Glomerular visceral epithelial cell (primary cell): Measurements from ENCODE around the gene SKI.

Experiments
- DNase-seq: peaks from one replicate; pipeline ENCODE4 v3.0.0-alpha.2; 2016; ENCODE audit errors: extremely low spot score

SKI gene

DNA sequence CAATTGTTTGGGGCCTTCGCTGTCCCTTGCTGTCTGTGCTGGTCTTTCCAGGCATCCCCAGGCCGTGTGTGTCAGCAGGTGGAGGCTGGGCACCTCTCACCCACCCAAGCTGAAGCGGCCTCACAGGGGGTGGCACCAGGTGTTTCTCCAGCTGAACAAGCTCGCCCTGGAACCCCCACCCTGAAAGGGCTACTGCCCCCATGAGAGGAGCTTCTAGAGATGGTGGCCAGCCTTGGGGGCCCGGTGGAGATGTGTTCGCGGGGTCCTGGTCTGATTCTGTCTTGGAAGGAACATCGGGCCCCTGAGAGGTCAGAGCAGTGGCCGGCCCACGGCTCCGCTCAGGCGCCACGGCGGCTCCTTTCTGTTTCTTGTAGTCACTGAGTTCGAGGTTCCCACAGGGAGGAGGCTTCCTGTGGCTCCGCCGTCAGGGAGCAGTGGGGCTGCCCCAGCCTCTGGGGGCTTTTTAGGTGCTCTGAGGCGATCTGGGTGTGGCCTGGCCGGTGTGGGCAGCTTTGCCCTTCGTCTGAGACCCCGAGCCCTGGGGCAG is 46.9 kb downstream of the SKI start:
- DNase-seq, result no peak

DNA sequence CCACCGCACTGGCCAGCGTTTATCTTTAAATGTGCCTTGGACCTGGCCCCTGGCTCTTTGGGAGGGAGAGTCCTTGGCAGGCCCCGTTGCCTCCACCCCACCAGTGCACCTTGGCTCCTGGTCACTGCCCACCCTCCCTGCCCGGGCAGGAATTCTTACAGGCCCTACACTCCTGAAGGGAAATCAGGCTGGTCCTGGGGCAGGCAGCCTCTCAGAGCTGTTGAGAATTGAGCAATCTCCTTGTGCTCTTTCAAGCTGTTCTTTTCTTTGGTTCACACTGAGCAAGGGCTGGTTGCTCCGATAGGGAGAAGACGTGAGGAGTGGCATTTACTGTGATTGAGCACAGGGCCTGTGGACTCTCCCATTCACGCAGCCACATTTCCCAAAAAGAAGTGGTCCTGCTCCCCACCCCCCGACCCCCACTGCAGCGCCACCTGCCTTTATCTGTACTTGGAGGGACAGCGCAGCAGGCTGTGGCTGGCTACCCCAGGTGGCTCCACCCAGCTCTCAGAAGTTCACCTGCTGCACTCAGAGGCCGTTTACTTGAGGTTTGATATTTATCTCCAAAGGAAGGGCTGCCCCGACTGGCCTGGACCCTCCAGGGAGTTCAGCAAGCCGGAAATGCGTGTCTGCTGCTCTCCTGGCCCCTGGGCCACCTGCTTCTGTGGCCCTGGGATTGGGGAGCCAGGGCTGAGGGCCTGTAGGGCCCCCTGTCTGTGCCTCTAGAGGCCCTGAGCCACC is 47.8 kb downstream of the SKI start:
- no peak for DNase-seq

DNA sequence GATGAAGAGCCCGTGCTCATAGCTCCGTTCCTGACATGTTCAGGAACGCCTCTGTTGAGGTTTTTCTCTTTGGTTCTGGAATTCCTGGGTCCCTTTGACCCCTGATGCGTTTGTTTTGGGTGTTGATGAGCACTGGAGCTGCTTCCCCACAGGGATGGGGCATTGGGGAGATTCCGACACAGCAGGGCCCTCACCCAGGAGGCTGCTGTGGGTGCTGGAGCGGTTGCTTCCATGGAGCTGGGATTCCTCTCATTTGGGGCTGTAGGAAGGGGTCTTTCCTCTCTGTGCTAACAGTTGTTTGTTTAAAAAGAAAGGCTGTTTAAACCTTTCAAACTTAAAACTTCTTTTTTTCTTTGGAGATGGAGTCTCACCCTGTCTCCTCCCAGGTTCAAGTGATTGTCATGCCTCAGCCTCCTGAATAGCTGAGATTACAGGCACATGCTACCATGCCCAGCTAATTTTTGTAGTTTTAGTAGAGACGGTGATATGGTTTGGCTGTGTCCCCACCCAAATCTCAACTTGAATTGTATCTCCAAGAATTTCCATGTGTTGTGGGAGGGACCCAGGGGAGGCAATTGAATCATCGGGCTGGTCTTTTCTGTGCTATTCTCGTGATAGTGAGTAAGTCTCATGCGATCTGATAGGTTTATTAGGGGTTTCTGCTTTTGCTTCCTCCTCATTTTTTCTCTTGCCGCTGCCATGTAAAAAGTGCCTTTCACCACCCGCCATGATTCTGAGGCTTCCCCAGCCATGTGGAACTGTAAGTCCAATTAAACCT is 48.9 kb downstream of the SKI start:
- no peak for DNase-seq

DNA sequence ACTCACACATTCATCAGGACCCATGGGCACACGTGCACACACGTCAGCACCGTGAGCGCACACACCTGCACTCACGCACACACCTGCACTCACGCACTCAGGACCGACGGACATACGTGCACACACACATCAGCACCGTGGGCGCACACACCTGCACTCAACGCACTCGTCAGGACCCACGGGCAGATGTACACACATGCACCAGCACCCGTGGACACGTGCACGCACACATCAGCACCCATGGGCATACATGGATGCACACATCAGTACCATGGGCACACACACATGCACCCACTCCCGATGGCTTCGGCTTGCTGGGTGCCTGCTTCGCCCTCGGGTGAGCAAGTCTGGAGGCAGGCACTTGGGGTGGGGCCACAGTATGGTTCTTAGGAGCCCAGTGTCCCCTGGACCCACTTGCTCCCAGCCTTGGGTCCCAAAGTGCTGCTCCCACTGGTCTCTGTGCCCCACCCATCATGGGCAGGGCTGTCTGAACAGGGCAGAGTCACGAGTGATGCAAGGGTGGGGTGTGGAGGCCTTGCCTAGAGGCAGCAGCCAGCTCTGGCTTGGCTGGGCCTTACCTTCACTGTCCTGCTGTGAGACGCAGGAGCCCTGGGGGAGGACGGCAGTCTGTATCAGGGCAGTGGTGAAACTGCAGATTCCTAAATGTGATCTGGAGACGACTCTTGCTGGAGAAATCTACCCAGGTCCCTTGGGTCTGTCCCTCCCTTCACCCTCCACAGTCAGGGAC is 49.8 kb downstream of the SKI start:
- DNase-seq, result no peak

DNA sequence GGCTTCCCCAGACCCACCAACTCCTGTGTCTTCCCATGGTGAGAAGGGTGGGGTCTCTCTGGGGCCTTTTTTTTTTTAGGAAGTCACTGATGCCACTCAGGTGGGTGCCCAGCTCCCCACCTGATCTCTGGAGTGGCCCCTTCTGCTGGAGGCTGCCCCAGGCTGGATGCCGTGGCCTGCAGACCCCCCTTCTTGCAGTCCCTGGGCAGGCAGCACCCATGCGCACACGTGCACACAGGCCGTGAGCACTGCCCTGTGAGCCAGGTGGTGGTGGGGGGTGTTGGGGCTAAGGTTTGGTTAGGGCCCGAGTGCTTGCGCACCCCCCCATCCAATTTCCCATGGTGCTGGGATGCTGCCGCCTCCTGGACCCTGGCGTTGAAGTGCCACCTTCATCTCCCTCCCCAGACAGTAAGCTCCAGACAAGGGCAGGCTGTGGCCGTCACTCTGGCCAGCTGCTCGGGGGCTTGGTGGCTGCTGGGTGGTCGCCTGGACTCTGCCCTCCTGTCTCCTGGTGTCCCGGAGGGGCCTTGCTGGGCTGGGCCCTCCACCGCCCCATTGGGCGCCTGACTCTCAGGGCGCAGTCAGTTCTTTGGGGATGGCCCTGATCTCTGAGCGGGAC is 50.6 kb downstream of the SKI start:
- no peak for DNase-seq

DNA sequence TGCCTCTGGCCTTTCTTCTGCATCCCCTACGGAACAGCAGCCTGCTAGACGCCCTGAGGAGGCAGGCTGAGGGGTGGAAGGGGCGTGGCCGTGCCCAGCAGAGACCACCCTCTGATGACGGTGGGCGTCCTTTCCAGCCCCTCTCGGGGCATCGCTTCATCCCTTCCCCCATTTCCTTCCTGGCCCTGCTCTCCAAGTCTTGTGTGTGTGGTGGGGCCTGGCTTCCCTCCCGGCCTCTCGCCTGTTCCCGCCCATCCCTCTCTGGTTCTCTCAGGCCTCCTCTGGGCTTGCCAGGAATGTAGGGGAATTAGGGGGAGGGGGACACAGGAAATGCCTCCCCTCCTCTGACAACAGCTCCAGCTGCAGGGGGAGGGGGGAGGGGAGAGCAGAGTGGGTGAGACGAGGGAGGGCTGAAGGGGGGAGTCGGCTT is 51.1 kb downstream of the SKI start:
- peak; percentile 67 for DNase-seq

DNA sequence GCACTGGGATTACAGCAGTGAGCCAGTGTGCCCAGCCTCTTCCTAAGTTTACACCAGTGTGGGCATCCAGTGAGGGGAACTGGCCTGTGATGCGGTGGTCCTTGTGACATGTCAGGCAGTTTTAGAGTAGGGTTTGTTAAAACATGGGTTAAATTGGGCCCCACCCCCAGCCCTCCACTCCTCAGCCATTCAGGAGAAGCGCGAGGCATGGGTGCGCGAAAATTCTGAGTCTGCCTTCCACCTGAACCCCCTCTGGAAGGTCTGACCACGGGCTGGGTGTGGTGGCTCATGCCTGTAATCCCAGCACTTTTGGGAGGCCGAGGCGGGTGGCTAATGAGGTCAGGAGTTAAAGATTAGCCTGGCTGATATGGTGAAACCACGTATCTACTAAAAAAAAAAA is 51.7 kb downstream of the SKI start:
- DNase-seq, result peak; percentile 56

DNA sequence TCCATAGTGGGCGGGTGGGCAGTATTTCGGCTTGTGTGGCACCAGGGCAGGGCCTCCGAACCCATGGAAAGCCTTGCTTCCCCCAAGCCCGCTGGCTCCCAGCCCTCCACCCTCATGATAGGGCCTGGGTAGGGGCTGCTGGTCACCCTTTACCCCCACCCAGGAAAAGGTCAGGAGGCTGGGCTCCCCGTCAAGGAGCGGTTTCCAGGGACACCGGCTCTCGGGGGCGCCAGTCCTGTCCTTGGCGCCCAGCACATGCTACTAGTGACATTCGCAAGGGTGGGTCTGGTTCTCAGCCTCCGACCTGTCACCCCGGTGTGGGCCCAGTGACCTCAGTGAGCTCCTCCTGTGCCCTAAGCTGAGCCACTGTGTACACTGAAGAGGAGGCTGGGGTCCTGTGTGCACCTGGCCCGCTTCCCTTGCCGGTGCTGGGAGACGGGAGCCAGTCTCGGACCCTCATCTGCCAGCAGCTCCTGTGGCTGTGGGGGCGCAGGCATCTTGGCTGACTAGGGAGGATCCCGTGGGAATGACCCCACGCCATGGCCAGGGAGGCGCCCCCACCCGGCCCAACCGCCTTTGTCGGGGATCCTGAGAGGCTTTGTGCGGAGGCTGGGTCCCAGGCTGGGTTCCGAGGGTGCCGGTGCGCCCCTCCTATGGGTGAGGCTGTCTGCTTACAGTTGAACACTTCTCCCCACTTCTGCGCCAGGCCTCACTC is 54.6 kb downstream of the SKI start:
- DNase-seq, result no peak

DNA sequence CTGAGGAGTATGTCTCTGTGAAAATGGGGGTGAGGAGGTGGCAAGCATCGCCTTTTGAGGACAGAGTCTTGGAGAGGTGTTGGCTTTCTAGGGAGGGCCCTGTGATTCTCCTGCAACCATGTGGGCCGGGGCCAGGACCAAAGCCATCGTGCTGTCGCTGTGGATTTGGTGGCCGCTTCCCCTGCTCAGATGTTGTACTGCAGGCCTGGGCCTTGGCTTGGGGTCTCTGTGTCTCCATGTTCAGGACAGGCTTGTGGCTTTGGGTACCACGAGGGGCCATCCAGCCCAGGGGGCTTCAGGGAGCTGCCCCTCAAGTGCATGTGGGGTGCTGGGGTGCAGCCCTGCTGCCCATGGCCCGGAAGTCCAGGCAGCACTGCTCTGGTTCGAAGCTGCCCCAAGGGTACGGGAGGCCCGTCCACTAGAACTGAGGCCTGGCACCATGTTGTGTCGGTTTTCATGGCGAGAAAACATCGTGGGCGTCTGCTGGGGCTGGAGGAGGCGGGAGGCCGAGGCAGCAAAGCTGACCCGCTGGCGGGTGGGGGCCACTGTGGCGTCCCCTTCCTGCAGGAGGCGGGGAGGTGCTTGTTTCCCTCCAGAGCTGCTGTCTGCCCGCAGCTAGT is 55.4 kb downstream of the SKI start:
- DNase-seq, result no peak

DNA sequence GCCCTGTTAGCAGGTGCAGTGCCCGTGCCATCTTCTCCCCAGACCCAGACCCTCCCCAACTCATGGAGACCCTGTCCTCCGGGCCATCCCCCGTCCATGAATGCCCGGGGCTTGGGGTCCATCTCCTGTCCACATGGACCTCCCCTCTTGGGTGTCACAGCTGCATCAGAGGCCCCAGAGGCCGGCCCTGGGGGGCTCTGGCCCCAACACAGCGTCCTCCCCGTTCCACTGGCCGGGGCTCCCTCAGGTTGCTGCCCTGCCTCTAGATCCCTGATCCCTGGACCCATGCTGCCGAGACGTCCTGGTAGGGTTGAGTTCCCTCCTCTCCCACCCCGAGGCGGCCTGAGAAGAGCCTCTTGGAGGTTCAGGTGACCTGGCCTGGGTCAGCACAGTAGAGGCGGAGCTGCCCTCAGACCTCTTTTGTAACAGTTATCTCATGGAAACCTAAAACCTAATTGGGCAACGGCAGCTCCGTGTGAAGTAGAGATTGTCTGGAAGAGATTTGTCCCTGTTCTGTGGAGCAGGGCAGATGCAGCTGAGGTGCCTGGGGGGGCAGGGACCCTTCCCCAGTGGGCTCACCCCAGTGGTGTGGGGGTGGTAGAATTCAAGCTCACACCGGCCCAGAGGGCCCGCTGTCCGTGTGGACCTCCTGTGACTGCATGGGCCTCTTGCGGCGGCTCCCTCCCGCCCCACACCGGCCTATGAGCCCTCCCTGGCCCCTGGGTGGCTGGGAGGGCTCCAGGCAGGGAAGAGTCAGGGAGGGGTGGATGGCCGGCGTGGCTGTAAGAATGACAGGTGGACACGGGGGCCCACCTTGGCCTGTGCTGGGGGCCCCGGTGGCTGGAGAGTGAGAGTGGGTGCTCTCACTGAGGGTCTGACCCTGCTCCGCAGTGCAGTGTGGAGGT is 56.1 kb downstream of the SKI start:
- DNase-seq, result no peak

DNA sequence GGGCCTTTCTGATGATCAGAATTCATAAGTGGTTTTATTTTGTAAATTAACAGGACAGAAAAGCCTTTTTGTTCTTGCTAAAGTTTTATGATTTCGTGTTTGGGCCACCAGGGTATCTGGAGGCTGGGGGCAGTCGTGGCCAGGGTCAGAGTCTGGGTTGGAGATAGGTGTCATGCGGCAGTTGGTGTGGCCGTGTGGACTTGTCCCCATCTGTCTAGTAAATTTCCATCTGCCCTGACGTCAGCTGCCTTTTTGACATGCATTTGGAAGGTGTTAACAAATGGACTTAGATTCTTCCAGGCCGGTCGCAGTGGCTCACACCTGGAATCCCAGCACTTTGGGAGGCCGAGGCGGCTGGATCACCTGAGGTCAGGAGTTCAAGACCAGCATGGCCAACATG is 56.8 kb downstream of the SKI start:
- no peak for DNase-seq

DNA sequence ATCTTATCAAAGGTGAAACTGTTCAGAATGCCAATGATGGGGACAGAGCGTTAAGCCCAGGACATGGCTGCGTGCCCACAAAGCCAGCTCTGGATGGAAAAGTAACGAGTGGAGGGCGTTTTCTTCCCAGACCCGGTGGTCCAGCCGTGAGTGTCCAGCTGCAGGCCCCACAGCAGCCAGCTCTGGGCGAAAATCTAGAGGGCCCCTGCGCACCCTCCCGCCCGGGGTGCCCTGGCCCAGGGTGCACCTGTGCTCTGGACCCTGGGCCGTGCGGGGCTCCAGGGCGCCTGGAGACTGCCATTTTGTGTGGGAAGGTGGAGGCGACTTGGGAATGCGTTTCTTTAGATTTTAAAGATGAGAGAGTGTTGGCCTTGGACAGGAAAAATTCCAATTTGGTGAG is 58.8 kb downstream of the SKI start:
- DNase-seq, result no peak

DNA sequence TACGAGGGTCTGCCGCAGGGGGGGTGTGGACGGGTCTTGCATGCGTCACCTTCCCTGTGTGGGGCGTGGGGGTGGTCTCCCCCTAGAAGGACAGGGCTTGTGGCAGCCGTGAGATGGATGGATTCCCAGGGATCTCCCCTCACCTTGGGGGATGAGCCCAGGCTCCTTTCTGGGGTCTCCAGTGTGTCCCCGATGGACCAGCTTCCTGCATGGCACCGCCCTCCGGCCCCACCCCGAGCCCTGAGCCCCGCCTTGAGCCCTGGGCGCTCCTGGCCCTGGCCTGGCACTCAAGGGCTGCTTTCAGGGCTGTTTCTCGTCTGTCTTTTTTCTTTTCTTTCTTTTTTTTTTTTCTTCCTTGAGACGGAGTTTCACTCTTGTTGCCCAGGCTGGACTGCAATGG is 59.5 kb downstream of the SKI start:
- DNase-seq, result no peak

DNA sequence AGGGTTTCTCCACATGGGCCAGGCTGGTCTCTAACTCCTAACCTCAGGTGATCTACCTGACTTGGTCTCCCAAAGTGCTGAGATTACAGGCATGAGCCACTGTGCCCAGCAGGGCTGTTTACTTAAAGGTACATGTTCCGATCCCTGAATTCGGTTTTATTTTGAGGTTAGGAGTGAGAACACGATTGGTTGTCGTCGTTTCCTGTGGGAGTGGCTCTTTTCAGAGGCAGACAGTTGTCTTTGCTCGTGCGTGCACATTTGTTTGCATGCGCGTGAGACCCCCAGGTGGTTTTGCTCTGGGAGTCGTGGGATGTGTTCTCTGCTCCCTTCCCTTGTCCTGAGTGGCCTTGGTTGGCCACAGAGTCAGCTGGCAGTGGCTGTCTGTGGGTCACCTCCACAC is 60.2 kb downstream of the SKI start:
- no peak for DNase-seq

DNA sequence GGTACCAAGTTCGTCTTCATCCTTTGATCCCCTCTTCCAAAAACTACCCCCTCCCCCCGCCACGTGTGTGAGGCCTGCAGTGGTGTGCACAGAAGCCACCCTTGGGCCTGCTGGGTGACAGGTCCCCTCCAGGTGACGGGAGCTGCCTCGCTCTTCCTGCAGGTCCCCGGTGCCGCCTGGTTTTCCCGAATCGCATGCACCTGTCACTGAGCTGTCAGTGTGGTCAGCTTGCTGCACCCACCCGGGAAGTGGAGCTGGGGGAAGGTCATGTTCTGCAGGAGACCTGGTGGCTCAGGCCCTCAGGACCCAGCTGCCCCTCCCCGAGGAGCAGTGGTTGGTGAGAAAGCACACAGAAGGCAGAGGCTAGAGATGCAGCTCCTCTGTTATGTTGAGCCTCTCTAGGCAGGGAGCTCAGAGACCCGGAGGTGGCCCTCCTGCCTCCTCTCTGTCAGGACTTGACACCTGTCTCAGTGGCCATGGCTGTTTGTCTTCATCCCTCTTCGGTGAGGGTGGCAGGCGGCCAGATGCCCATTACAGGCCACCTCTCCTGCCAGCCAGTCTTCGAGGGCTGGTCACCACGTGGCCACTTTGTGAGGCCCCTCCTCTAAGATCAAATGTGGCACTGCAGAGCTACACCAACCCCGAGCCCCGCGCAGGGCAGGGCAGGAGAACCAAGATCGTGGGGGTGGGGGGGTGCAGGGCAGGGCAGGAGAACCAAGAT is 60.9 kb downstream of the SKI start:
- no peak for DNase-seq

DNA sequence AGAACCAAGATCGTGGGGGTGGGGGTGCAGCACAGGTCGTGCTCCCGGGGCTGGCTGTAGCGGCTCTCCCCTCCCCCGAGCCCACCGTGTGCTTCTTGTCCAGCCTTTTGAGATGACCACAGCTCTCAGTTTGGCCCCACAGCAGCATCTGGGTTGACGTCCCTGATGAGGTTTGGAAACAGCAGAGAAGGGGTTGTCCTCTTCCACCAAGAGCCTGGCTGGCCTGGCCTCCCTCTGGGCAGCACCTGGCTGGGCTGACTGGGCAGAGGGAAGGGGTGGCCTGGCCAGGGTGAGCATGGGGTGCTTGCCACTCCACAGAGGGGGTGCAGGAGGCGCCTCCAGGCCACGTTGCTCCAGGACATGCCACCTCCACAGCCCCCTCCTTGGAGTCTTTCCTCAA is 61.5 kb downstream of the SKI start:
- DNase-seq, result no peak

DNA sequence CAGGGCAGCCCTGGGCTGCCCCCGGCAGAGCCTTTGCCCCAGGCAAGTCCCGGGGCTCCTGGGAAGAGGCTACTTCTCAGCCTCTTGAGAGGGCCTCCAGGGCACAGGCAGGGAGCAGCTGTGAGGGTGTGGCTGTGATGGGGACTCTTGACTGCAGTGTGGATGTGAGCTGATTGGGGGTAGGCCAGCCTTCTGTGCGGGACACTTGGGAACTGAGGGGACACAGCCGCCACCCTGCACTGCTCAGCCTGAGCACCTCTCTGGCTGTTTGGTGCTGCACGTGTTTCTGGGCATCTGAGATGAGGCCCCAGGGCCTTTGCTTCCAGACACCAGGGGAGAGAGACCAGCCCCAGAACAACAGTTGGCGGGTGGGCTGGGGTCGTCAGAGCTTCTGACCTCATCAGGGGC is 62.1 kb downstream of the SKI start:
- no peak for DNase-seq

DNA sequence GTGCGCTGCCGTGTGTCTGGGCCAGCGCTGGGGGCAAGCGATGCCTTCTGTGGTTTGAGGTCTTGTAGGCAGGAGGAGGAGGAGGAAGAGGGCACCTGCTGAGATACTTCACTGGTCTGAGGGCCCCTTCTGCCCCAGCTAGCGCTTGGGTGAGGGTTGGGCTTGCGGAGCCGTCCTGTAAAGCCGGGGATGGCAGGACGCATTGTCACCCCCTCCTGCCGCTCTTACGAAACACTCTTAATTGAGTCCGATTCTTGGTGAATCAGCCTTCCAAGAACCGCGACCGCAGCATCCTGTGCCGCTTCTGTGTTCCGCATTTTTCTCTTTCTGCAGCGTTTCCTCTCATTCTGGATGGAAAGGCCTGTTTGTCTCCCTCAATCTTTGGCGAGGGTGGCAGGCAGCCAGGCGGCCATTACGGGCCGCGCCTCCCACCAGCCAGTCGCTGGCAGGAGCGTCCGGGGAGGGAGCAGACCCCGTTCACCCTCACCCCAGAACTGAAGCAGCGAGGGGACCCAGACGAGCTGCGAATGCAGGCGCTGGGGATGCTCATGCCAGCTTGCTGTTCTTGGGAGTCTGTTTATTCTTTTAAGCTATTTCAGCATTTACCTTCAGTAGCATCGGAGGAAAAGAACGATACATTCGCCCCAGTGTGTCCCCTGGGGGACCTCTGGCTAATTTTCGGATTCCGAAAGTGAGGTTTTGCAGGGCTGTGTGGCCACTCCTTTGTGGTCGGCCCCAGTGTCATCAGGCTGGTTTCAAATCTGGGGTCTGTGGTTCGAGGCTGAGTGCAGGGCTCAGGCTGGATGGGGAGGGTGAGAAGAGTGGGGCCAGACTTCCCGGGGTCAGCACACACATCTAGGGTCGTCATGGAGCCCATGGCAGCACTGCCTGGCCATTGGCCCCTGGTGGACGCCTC is 62.7 kb downstream of the SKI start:
- no peak for DNase-seq
